Glomerular endothelial cell (primary cell): ENCODE results near the gene ZNF79. TPM values are rescaled to one million over a fixed set of nuclear protein-coding genes. Genes with fewer than 3 reads are reported as not detected.

Experiments
- DNase-seq: peaks from one replicate; pipeline ENCODE4 v3.0.0-alpha.2; 2011; ENCODE audit warnings: low read depth, low spot score; ENCODE audit errors: extremely low read depth
- total RNA-seq: library from RNA; depleted of rRNA; stranded (reverse); fragments of >200 nt; gene quantifications from 2 replicates; pipeline ENCODE4 v1.2.3, GENCODE V29; 2015

ZNF79 gene
- total RNA-seq, 1 donor from 2014 or later = 8.1 TPM

- no peak for DNase-seq
Measured at GRCh38 chr9:127397646-127398274, 26.4 kb upstream of the ZNF79 start.

GRCh38 chr9:127398275-127398647, 25.9 kb upstream of the ZNF79 start:
- DNase-seq = no peak

DNA sequence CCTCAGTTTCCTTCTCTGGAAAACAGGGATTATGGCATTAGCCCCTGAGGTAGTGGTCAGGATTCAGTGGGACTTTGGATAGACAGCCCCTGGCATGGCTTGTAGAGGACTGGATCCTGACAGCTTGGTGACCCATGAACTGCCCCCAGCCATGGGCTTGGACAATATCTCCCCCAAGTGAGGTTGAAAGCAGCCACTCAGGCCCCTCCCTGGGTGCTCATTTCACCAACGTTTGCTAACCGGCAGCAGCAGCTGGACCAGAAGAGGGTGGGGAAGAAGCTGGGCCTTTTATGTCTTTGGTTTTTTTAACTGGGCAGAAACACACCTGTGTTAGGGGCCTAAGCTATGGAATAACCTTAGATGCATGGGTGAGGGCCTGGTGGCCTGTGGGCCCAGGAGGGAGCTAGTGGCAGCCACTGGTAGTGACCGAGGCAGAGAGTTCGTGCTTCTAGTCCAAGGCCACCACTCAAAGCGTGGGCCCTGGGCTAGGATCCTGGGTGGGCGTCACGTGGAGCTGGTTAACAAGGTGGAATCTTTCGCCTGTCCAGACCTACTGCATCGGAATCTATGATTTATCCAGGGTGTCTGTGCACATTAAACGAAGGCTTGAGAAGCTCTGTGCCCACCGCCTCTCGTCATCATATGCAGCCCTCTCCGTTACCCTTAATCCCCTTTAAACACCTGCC, 25.3 kb upstream of the ZNF79 start:
- no peak for DNase-seq

DNA sequence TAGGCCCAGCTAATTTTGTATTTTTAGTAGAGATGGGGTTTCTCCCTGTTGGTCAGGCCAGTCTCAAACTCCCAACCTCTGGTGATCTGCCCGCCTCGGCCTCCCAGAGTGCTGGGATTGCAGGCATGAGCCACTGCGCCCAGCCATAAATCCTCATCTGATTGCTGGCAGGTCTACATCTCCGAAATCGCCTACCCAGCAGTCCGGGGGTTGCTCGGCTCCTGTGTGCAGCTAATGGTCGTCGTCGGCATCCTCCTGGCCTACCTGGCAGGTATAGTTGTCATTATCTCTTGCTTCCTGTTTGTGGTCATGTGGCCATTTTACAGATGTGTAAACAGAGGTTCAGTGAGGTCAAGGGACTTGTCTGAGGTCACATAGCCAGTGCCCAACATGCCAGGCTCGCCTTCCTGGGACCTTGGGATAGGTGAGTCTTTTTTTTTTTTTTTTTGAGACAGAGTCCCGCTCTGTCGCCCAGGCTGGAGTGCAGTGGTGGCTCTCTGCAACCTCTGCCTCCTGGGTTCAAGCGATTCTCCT, 24.4 kb upstream of the ZNF79 start:
- DNase-seq = no peak

- no peak for DNase-seq
Measured at GRCh38 chr9:127402401-127403090, 21.6 kb upstream of the ZNF79 start.

DNA sequence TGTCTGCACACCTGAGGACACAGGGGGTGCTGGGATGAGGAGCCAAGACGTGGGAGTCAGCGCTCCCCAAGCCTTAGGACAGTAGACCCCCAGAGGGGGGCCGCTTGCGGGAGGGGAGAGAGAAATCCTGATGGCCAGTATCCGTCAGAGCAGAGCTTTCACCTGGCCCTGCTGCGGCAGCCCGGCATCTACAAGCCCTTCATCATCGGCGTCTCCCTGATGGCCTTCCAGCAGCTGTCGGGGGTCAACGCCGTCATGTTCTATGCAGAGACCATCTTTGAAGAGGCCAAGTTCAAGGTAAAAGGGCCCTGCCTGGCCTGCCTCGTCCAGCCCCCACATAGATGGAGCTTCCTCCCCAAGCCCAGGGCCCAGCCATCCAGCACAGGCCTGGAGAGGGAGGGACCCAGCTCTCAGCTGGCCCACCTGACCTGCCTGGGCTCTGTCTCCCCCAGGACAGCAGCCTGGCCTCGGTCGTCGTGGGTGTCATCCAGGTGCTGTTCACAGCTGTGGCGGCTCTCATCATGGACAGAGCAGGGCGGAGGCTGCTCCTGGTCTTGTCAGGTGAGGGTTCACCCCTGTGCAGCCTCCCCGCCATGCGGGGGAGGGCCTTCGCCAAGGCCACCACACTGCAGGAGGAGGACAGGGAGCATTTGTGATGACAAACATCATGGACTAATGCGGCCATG, 20.5 kb upstream of the ZNF79 start:
- DNase-seq = no peak

DNA sequence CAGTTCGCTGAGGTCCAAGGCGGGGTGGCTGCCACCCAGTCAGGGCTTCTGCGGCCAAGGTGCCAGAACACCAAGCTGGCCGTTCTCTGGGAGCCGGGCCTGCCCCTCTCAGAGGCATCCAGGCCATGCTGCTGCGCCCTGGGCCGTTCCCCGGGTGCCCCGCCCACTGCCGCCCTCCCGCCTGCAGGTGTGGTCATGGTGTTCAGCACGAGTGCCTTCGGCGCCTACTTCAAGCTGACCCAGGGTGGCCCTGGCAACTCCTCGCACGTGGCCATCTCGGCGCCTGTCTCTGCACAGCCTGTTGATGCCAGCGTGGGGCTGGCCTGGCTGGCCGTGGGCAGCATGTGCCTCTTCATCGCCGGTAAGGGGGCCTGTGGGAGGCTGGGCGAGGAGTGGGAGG, 19.6 kb upstream of the ZNF79 start:
- no peak for DNase-seq

- no peak for DNase-seq
Measured at GRCh38 chr9:127405344-127406125, 18.6 kb upstream of the ZNF79 start.

DNA sequence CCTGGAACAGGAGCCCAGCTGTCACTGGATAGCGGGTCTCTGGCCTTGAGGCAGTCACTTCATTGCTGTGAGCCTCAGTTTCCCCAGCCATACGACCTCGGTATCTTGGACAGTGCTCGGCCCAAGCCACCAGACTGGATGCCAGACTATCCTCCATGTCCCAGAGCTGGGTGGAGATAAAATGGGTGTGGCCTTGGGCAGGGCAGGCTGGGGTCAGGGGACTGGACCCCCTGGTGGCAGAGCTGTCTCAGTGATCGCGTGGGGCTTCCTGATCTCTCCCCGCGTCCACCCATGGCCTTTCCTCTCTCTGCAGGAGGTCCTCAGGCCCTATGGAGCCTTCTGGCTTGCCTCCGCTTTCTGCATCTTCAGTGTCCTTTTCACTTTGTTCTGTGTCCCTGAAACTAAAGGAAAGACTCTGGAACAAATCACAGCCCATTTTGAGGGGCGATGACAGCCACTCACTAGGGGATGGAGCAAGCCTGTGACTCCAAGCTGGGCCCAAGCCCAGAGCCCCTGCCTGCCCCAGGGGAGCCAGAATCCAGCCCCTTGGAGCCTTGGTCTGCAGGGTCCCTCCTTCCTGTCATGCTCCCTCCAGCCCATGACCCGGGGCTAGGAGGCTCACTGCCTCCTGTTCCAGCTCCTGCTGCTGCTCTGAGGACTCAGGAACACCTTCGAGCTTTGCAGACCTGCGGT, 17.2 kb upstream of the ZNF79 start:
- DNase-seq = no peak

- DNase-seq = no peak
Measured at GRCh38 chr9:127407492-127407843, 16.7 kb upstream of the ZNF79 start.

GRCh38 chr9:127411122-127411521, 13.1 kb upstream of the ZNF79 start:
- no peak for DNase-seq

DNA sequence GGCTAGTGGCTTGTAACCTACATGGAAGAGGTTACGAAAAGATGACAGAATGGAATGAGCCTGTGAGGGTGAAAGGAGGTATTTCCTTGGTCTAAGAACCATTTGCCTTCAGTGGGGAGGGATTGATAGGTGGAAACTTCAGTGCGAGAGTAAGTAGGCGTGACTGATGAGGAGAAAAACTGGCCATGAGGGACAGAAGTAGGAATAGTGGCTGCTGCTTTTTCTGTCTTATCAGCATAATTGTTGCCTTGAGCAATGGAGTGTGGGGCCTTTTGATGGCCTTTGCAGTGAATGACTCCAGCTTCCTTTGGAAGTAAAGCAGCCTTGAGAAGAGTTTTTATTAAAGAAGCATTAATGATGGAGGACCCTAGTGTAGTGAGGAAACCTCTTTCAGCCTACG, 9.0 kb upstream of the ZNF79 start:
- no peak for DNase-seq

DNA sequence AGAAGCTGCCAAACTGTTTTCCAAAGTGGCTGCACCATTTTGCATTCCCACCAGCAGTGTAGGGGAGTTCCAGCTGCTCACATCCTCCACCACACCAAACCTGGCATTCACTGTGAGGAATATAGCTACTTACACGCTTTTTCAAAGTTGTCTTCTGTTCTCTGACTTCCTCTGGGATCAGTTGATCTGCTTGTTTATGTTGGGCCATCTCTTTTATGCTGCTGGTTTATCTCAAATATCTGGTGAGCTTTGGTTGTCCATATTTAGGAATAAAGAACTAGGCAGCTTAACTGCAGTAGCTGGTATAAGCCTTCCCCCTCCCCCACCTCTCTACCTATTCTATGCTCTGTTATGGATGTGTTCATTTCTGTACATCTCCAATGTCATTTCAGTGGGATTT, 8.5 kb upstream of the ZNF79 start:
- DNase-seq = no peak

DNA sequence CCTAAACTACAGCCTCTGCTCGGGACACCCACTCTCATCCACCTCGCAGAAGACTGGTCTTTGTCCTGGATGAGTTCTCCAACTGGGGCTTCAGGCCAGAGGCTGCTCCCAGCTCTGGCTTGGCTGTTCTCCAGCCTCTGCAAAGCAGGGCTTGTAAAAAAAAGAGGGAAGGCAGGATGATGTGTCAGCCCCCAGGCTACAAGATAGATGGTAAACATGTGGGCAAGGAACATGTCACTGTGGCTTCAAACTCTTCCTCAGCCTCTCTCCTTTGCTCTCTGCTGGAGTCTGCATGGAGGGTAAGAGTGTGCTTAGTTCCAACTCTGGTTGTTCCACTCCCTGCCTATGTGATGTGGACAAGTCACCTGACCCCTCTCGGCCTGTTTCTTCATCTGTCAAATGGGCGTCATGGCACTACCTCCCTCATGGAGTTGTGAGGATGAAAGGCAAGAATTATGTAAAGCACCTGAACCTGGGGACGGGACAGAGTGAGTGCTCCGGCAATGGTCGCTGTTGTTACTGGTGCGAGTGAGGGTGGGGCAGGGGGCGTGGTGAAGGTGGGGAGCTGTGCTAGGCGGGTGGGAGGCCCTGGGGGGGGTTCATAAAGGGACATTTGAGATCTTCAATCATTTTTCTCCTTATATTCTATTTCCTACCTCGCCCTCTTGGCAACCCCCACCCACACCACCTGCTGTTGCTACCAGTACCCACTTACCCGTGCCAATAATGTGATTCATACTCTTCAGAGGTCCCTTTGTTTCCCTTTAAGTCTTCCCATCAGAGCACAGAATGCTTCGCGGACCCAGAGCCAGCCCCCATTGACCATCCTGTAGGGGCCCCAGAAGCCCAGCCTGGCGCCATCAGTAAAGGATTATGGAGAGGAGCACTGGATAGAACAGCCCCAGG, 6.8 kb upstream of the ZNF79 start:
- no peak for DNase-seq

GRCh38 chr9:127418037-127418471, 6.1 kb upstream of the ZNF79 start:
- DNase-seq = no peak

GRCh38 chr9:127419348-127419747, 4.8 kb upstream of the ZNF79 start:
- DNase-seq = no peak

DNA sequence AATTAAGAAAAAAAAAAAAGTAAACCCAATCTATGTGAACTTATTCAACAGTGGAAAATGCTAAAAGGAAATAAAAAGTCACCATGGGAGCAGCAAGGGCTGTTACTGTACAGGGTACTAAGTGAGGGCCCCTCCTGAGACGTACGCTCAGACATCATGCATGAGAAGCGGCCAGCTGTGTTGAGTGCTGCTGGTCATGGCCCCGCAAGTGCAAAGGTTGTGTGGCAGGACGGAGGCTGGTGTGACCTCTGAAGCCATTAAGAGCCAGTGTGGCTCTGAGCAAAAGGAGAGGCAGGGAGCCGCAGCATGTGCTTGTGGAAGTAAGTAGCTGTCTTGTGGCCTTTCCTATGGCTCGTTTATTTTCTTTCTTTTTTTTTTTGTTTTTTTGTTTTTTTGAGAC, 3.1 kb upstream of the ZNF79 start:
- no peak for DNase-seq

DNA sequence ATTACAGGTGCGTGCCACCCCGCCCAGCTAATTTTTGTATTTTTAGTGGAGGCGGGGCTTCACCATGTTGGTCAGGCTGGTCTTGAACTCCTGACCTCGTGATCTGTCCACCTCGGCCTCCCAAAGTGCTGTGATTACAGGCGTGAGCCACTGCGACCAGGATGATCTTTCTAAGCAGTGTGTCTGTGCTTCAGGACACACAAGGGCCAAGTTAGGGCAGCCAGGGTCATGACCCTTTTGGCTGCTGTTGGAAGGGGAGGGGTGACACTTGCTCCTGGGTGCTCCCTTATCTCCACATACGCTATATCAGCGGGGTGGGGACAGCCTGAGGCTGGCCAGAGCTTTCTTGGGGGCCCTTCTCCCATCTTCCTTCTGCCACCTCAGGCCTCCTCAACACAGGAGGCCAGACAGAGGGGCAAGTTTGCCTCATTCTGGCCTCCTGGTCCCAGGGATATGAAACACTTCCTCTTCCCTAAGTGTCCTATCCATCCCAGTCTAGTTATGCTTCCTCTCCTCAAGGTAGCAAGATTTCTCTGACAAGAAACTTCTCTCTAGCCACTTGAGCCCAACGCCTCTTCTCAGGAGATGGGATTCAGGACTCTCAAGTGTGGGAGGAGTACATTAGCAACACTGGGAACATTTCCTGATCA, 1.9 kb upstream of the ZNF79 start:
- no peak for DNase-seq

GRCh38 chr9:127422787-127423186, 1.4 kb upstream of the ZNF79 start:
- DNase-seq = no peak
